SK-N-SH treated with all-trans-retinoic acid at 6 μM for 48 hours (cell line): Measurements from ENCODE around the gene CCN6.

Experiments
- ARNTL ChIP-seq: fragments of 450-650 bp; formaldehyde crosslinking; IDR thresholded peaks from 2 replicates; pipeline ENCODE4 v1.5.0; 2020; ENCODE audit warnings: low read depth, mild to moderate bottlenecking, moderate library complexity, borderline replicate concordance
- CREB5 ChIP-seq: fragments of 250-450 bp; sonication (Bioruptor Pico); IDR thresholded peaks from 2 replicates; pipeline ENCODE4 v1.5.1; 2020; ENCODE audit warnings: low read depth, mild to moderate bottlenecking, moderate library complexity
- CSDC2 ChIP-seq: fragments of 250-450 bp; sonication (Bioruptor Pico); IDR thresholded peaks from 2 replicates; pipeline ENCODE4 v1.5.0; 2020; ENCODE audit warnings: mild to moderate bottlenecking, moderate library complexity
- CSRNP3 ChIP-seq: fragments of 250-450 bp; sonication (Bioruptor Pico); IDR thresholded peaks from 2 replicates; pipeline ENCODE4 v1.5.1; 2021; ENCODE audit warnings: mild to moderate bottlenecking, moderate library complexity
- ESRRG ChIP-seq: fragments of 250-450 bp; sonication (Bioruptor Pico); IDR thresholded peaks from 2 replicates; pipeline ENCODE4 v1.6.1; 2021; ENCODE audit warnings: mild to moderate bottlenecking
- ISL1 ChIP-seq: fragments of 250-450 bp; sonication (Bioruptor Pico); IDR thresholded peaks from 2 replicates; pipeline ENCODE4 v2.1.2; 2022; ENCODE audit warnings: mild to moderate bottlenecking, moderate library complexity
- OSR1 ChIP-seq: fragments of 250-450 bp; sonication (Bioruptor Pico); IDR thresholded peaks from 2 replicates; pipeline ENCODE4 v1.8.0; 2022; ENCODE audit warnings: moderate library complexity, mild to moderate bottlenecking, inconsistent platforms
- PATZ1 ChIP-seq: fragments of 250-450 bp; sonication (Bioruptor Pico); IDR thresholded peaks from 2 replicates; pipeline ENCODE4 v1.8.0; 2020; ENCODE audit warnings: mild to moderate bottlenecking, moderate library complexity, borderline replicate concordance
- POU6F1 ChIP-seq: fragments of 250-450 bp; sonication (Bioruptor Pico); IDR thresholded peaks from 2 replicates; pipeline ENCODE4 v1.8.0; 2021; ENCODE audit warnings: low read depth, mild to moderate bottlenecking, moderate library complexity, borderline replicate concordance
- PPARA ChIP-seq: fragments of 250-450 bp; sonication (Bioruptor Pico); IDR thresholded peaks from 2 replicates; pipeline ENCODE4 v1.5.0; 2020; ENCODE audit warnings: mild to moderate bottlenecking, borderline replicate concordance
- RARB ChIP-seq: fragments of 250-450 bp; sonication (Bioruptor Pico); IDR thresholded peaks from 2 replicates; pipeline ENCODE4 v1.8.0; 2021; ENCODE audit warnings: mild to moderate bottlenecking, moderate library complexity
- ZC3H10 ChIP-seq: fragments of 250-450 bp; sonication (Bioruptor Pico); IDR thresholded peaks from 2 replicates; pipeline ENCODE4 v1.5.1; 2021; ENCODE audit warnings: mild to moderate bottlenecking, moderate library complexity
- ZNF70 ChIP-seq: fragments of 450-650 bp; formaldehyde crosslinking; IDR thresholded peaks from 2 replicates; pipeline ENCODE4 v1.5.0; 2020; ENCODE audit warnings: mild to moderate bottlenecking, moderate library complexity
- ZNF8 ChIP-seq: fragments of 450-650 bp; formaldehyde crosslinking; IDR thresholded peaks from 2 replicates; pipeline ENCODE4 v1.5.0; 2020; ENCODE audit warnings: mild to moderate bottlenecking, moderate library complexity

GRCh38 chr6:112096901-112097300 lies 43.0 kb downstream of the CCN6 start:
- no peak for TF ChIP-seq ESRRG (CRISPR knock-in tag)
- no peak for TF ChIP-seq CSRNP3 (CRISPR knock-in tag)
- TF ChIP-seq PPARA = no peak
- no peak for TF ChIP-seq ZNF70
- no peak for TF ChIP-seq PATZ1 (CRISPR knock-in tag)
- no peak for TF ChIP-seq ZC3H10
- TF ChIP-seq ARNTL (CRISPR knock-in tag) = no peak
- no peak for TF ChIP-seq POU6F1 (CRISPR knock-in tag)
- no peak for TF ChIP-seq ISL1 (CRISPR knock-in tag)
- no peak for TF ChIP-seq CREB5 (CRISPR knock-in tag)
- TF ChIP-seq ZNF8 = no peak
- TF ChIP-seq CSDC2 (CRISPR knock-in tag) = no peak
- TF ChIP-seq RARB (CRISPR knock-in tag) = no peak
- no peak for TF ChIP-seq OSR1 (CRISPR knock-in tag)
